HFF-Myc (cell line): Measurements from ENCODE around the gene C11orf58.

Source experiments
- DNase-seq: peaks from one replicate; pipeline ENCODE4 v3.0.0-alpha.2; 2011; ENCODE audit warnings: low read depth; ENCODE audit errors: extremely low read depth
- H3K4me3 ChIP-seq: replicated peaks from 2 replicates; pipeline ENCODE4 v1.5.1; 2011; ENCODE audit warnings: low read depth, mild to moderate bottlenecking, control low read depth, low read length
- CTCF ChIP-seq: IDR thresholded peaks from 2 replicates; pipeline ENCODE4 v1.5.1; 2012; ENCODE audit warnings: mild to moderate bottlenecking, low read depth, low read length, control low read depth; ENCODE audit errors: missing control alignments

The C11orf58 gene

GRCh38 chr11:16764888-16765287, 26.4 kb downstream of the C11orf58 start:
- H3K4me3 ChIP-seq = no peak overlapping the region
- DNase-seq = no peak
- no peak for TF ChIP-seq CTCF

GRCh38 chr11:16767137-16767536, 28.7 kb downstream of the C11orf58 start:
- DNase-seq = no peak
- no peak for TF ChIP-seq CTCF
- H3K4me3 ChIP-seq = no peak overlapping the region

GRCh38 chr11:16767957-16768356, 29.5 kb downstream of the C11orf58 start:
- no peak for DNase-seq
- TF ChIP-seq CTCF = no peak

GRCh38 chr11:16769386-16769785, 30.9 kb downstream of the C11orf58 start:
- no peak overlapping the region for H3K4me3 ChIP-seq
- TF ChIP-seq CTCF = no peak
- no peak for DNase-seq

More at GRCh38 chr11:16767957-16768356, 29.5 kb downstream of the C11orf58 start:
- H3K4me3 ChIP-seq = no peak overlapping the region

- H3K4me3 ChIP-seq = no peak overlapping the region
- no peak for DNase-seq
- no peak for TF ChIP-seq CTCF
Measured at GRCh38 chr11:16770016-16770415, 31.6 kb downstream of the C11orf58 start.

GRCh38 chr11:16771350-16772140, 33.1 kb downstream of the C11orf58 start:
- DNase-seq = no peak
- H3K4me3 ChIP-seq = no peak overlapping the region

More at GRCh38 chr11:16771350-16772140, 33.1 kb downstream of the C11orf58 start:
- TF ChIP-seq CTCF = no peak
